Central memory CD8-positive, alpha-beta T cell (primary cell): ENCODE data around the gene CSGALNACT2.
"Not testable (repeated sequence)": the region's sequence is repeated elsewhere in the genome, so short reads cannot be mapped to it uniquely, and the experiment has no call there.

Source experiments
- ATAC-seq: fragments of 150-1000 bp; cut with Tn5 transposase; replicated peaks from 2 replicates; pipeline ENCODE4 v1.10.0; 2022; ENCODE audit warnings: mild to moderate bottlenecking, moderate FRiP score, moderate number of reproducible peaks; ENCODE audit not compliant: poor library complexity, severe bottlenecking; ENCODE audit errors: extremely low read depth
- DNase-seq, 2 donors: peaks; one replicate each; pipeline ENCODE4 v3.0.0; 2021; ENCODE audit warnings: low spot score in 2 of 2
- H3K27ac Mint-ChIP-seq: one replicate; pipeline ENCODE4 v1.8.0; 2022; ENCODE audit warnings: low read depth, mild to moderate bottlenecking, moderate library complexity, mixed read lengths
- H3K27me3 Mint-ChIP-seq: one replicate; pipeline ENCODE4 v1.8.0; 2022; ENCODE audit warnings: mixed read lengths
- H3K36me3 Mint-ChIP-seq: one replicate; pipeline ENCODE4 v1.8.0; 2022; ENCODE audit warnings: mild to moderate bottlenecking, moderate library complexity, mixed read lengths; ENCODE audit not compliant: insufficient read depth
- H3K4me1 Mint-ChIP-seq: one replicate; pipeline ENCODE4 v1.8.0; 2022; ENCODE audit warnings: mixed read lengths
- H3K4me3 Mint-ChIP-seq: one replicate; pipeline ENCODE4 v1.8.0; 2022; ENCODE audit warnings: mild to moderate bottlenecking, moderate library complexity, mixed read lengths
- H3K9me3 Mint-ChIP-seq: one replicate; pipeline ENCODE4 v1.8.0; 2022; ENCODE audit warnings: mixed read lengths

The CSGALNACT2 gene

GRCh38 chr10:43166880-43167497, 28.7 kb downstream of the CSGALNACT2 start:
- H3K27ac Mint-ChIP-seq: peak overlapping the region; percentile 30
- no peaks in the 10 kb centered on the region for H3K27me3 Mint-ChIP-seq
- H3K36me3 Mint-ChIP-seq: peaks cover 36% of the 10 kb centered on the region

GRCh38 chr10:43167498-43167889, 29.2 kb downstream of the CSGALNACT2 start:
- H3K27ac Mint-ChIP-seq: no peak overlapping the region

More at GRCh38 chr10:43166880-43167497, 28.7 kb downstream of the CSGALNACT2 start:
- DNase-seq: no peak
- ATAC-seq: no peak
- Mint-ChIP-seq H3K9me3 (no peaks in the 10 kb centered on the region), H3K4me3 (no peak overlapping the region), H3K4me1 (peaks cover 56% of the 10 kb centered on the region)

GRCh38 chr10:43170491-43170890, 32.2 kb downstream of the CSGALNACT2 start:
- Mint-ChIP-seq H3K27ac (peak overlapping the region; percentile 61), H3K4me1 (peaks cover 46% of the 10 kb centered on the region), H3K4me3 (no peak overlapping the region), H3K9me3 (no peaks in the 10 kb centered on the region), H3K36me3 (peaks cover 35% of the 10 kb centered on the region), H3K27me3 (no peaks in the 10 kb centered on the region)
- no peak for ATAC-seq
- DNase-seq: no peak

More at GRCh38 chr10:43167498-43167889, 29.2 kb downstream of the CSGALNACT2 start:
- H3K4me3 Mint-ChIP-seq: no peak overlapping the region
- H3K36me3 Mint-ChIP-seq: peaks cover 36% of the 10 kb centered on the region
- H3K4me1 Mint-ChIP-seq: peaks cover 56% of the 10 kb centered on the region
- no peaks in the 10 kb centered on the region for H3K27me3 Mint-ChIP-seq
- ATAC-seq (no peak), DNase-seq (no peak)
- H3K9me3 Mint-ChIP-seq: no peaks in the 10 kb centered on the region

DNA sequence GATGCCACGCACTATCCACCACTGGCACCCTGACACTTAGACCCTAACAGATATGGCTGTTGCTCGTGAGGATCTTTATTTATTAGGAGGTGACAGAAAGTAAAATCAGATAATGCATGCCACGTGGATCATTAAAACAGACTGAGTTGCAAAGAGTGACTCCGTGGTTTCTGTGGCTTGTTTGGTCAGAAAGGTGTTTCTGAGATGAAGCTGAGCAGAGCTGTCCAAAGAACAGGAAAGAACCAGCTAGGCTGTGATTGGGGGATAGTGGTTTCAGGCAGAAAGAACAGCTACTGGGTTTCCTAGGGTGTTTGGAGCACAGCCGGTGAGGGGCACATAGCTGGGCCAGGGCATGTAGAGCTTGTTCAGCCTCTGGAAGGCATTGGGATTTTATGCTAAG, 34.4 kb downstream of the CSGALNACT2 start:
- Mint-ChIP-seq H3K4me1 (peaks cover 34% of the 10 kb centered on the region), H3K36me3 (peaks cover 41% of the 10 kb centered on the region), H3K27ac (peak overlapping the region; percentile 79), H3K4me3 (no peak overlapping the region), H3K9me3 (no peaks in the 10 kb centered on the region), H3K27me3 (no peaks in the 10 kb centered on the region)
- ATAC-seq (no peak), DNase-seq (no peak)

DNA sequence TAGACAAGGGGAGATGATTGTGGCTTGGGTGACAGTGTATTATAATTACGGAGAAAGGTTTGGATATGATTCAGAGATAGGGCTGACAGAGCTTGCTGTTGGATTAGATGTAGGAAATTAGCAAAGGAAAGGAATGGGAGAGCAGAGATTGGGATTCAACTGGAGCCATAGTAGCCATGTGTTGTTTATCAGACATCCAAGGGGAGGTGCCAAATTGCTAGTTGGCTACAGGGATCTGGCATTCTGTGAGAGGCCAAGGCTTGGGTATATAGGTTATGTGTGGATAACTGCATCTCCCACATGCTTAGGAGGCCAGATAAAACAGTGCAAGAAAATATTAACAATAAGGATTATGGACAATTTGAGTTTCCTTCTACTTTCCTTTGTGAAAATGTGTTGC, 34.9 kb downstream of the CSGALNACT2 start:
- H3K4me3 Mint-ChIP-seq: no peak overlapping the region
- H3K27ac Mint-ChIP-seq: peak overlapping the region; percentile 79
- DNase-seq: no peak
- peaks cover 34% of the 10 kb centered on the region for H3K4me1 Mint-ChIP-seq
- H3K36me3 Mint-ChIP-seq: peaks cover 43% of the 10 kb centered on the region
- ATAC-seq: no peak
- H3K27me3 Mint-ChIP-seq: no peaks in the 10 kb centered on the region
- no peaks in the 10 kb centered on the region for H3K9me3 Mint-ChIP-seq

DNA sequence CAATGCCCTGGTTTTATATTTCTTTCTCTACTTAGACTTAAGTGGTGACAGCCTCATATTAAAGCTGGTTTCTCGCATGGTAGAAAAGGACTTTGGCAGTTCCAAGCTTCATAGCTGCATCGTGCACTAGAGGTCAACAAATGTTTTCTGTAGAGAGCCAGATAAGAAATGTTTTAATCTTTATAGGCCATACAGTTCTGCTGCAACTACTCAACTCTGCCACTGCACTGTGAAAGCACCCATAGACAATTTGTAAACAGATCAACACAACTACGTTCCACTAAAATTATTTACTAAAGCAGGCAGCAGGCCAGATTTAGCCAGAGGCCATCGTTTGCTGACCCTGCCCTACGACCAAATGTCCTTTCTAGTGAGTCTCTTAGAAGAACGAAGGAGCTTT, 36.7 kb downstream of the CSGALNACT2 start:
- peaks cover 48% of the 10 kb centered on the region for H3K36me3 Mint-ChIP-seq

DNA sequence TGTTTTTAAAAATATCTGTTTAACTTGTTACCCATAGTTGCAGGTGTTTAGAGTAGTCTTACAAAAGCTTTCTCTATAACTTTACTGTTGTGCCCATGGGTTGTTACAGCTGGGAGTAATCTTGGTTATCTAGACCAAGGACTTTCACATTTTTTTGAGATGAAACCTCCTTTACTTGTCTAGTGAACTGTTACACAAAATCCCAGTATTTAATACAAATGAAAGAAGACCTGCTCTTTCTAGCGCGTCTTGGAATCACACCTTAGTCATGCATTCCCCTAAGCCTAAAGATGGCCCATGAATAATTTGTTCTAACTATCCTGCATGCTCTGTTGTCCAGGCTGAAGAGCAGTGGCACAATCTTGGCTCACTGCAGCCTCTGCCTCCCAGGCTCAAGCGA, 38.0 kb downstream of the CSGALNACT2 start:
- H3K9me3 Mint-ChIP-seq: peaks cover 6% of the 10 kb centered on the region
- H3K4me3 Mint-ChIP-seq: no peak overlapping the region
- peaks cover 48% of the 10 kb centered on the region for H3K36me3 Mint-ChIP-seq
- DNase-seq (no peak), ATAC-seq (no peak)
- H3K4me1 Mint-ChIP-seq: peaks cover 27% of the 10 kb centered on the region
- no peaks in the 10 kb centered on the region for H3K27me3 Mint-ChIP-seq
- no peak overlapping the region for H3K27ac Mint-ChIP-seq

More for the DNA sequence above, 36.7 kb downstream of the CSGALNACT2 start:
- Mint-ChIP-seq H3K4me3 (no peak overlapping the region), H3K27ac (no peak overlapping the region), H3K27me3 (no peaks in the 10 kb centered on the region), H3K9me3 (peaks cover 6% of the 10 kb centered on the region), H3K4me1 (peaks cover 31% of the 10 kb centered on the region)
- DNase-seq (no peak), ATAC-seq (no peak)

DNA sequence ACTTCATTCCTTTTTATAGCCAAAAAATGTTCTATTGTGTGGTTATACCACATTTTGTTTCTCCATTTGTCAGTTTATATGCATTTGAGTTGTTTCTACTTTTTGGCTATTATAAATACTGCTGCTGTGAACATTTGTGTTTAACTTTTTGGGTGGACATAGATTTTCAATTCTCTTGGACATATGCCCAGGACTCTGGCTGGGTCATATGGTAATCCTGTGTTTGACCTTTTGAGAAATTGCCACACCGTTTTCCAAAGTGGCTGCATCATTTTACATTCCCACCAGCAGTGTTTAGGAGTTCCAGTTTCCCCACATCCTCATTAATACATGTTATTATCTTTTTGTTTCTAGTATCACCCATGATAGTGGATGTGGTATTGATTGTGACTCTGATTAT, 39.4 kb downstream of the CSGALNACT2 start:
- H3K27me3 Mint-ChIP-seq: no peaks in the 10 kb centered on the region
- no peak for DNase-seq
- H3K27ac Mint-ChIP-seq: peak overlapping the region; percentile 2
- H3K4me1 Mint-ChIP-seq: peaks cover 18% of the 10 kb centered on the region
- H3K9me3 Mint-ChIP-seq: peaks cover 6% of the 10 kb centered on the region
- peaks cover 52% of the 10 kb centered on the region for H3K36me3 Mint-ChIP-seq
- ATAC-seq: no peak
- no peak overlapping the region for H3K4me3 Mint-ChIP-seq

DNA sequence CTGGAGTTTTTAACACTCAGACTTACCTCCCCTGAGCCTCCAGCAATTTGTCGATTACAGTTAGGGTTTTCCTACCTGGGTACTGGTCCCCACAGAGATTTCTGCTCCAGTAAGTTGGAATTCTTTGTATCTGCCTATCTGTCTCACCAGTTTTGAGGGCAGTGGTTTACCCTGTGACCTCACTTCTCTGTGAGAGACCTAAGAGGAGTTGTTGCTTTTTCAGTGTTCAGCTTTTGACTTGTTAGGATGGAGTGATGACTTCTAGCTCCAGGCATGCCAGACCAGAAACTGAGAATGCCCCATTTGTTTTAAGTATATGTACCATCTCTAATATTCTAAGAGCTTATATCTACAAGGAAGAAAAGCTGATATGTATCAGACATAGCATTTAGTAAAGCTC, 42.9 kb downstream of the CSGALNACT2 start:
- peaks cover 6% of the 10 kb centered on the region for H3K9me3 Mint-ChIP-seq
- no peak for DNase-seq
- peaks cover 15% of the 10 kb centered on the region for H3K4me1 Mint-ChIP-seq
- H3K36me3 Mint-ChIP-seq: peaks cover 61% of the 10 kb centered on the region
- ATAC-seq: no peak
- H3K4me3 Mint-ChIP-seq: no peak overlapping the region
- H3K27ac Mint-ChIP-seq: no peak overlapping the region
- no peaks in the 10 kb centered on the region for H3K27me3 Mint-ChIP-seq

DNA sequence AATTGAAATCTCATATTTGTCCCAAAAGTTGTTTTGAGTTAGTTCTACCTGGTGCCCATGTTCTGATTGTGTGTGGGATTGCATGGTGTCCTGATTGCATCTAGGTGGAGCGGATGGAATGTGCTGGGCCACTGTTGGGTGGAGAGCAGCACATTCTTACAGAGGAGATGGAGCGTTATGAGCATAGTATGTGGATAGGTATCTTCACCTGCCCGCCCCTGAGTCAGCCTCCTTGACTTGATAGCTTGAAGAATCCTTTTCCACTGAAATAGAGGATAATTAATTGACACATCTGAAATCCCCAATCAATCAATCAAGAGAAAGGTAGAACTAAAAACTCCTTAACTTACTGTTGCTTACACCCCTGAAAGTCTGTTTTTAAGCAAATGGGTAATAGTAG, 45.5 kb downstream of the CSGALNACT2 start:
- peaks cover 16% of the 10 kb centered on the region for H3K4me1 Mint-ChIP-seq
- peaks cover 58% of the 10 kb centered on the region for H3K36me3 Mint-ChIP-seq
- H3K9me3 Mint-ChIP-seq, H3K27me3 Mint-ChIP-seq, H3K4me3 Mint-ChIP-seq, DNase-seq, ATAC-seq: not testable (repeated sequence)
- H3K27ac Mint-ChIP-seq: peak overlapping the region; percentile 63

DNA sequence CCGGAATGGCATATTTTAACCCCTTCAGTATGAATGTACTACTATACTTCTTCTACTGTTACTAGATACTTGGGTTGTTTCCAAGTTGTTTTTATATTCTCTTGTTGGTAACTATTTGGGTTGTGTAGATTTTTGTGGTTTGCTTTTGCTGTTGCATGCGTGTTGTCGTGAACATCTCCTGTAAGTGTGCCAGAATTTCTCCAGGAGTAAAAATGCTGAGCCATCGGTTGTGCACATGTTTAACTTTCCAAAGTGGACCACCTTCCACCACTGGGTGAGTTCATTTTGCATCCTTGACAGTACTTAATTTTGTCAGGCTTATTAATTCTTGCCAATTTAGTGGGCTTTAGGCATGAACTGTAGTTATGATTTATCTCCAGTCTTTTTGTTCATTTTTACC, 47.9 kb downstream of the CSGALNACT2 start:
- Mint-ChIP-seq H3K4me1 (peaks cover 5% of the 10 kb centered on the region), H3K36me3 (peaks cover 43% of the 10 kb centered on the region), H3K9me3 (no peaks in the 10 kb centered on the region), H3K27me3 (no peaks in the 10 kb centered on the region), H3K4me3 (no peak overlapping the region), H3K27ac (no peak overlapping the region)
- ATAC-seq (no peak), DNase-seq (no peak)

DNA sequence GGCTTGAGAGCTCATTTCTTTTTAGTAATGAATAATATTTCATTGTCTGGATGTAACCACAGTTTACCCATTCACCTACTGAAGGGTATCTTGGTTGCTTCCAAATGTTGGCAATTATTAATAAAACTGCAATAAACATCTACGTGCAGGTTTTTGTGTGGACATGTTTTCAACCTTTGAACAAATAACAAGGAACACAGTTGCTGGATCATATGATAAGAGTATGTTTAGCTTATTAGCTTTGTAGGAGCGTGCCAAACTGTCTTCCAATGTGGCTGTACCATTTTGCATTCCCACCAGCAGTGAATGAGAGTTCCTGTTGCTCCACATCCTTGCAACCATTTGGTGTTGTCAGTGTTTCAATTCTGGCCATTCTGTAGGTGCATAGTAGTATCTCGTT, 49.0 kb downstream of the CSGALNACT2 start:
- Mint-ChIP-seq H3K4me1 (peaks cover 5% of the 10 kb centered on the region), H3K27me3 (no peaks in the 10 kb centered on the region), H3K4me3 (no peak overlapping the region), H3K9me3 (no peaks in the 10 kb centered on the region), H3K27ac (peak overlapping the region; percentile 68), H3K36me3 (peaks cover 37% of the 10 kb centered on the region)
- ATAC-seq (no peak), DNase-seq (no peak)

GRCh38 chr10:43188702-43189101, 50.5 kb downstream of the CSGALNACT2 start:
- ATAC-seq (no peak), DNase-seq (no peak)
- H3K36me3 Mint-ChIP-seq: peaks cover 25% of the 10 kb centered on the region
- no peak overlapping the region for H3K4me3 Mint-ChIP-seq
- no peaks in the 10 kb centered on the region for H3K9me3 Mint-ChIP-seq
- H3K27me3 Mint-ChIP-seq: no peaks in the 10 kb centered on the region
- H3K4me1 Mint-ChIP-seq: peaks cover 5% of the 10 kb centered on the region
- no peak overlapping the region for H3K27ac Mint-ChIP-seq
